ENCODE measurements around the gene POC1A. TPM values are rescaled to one million over a fixed set of nuclear protein-coding genes. Genes with fewer than 3 reads are reported as not detected.

Gene POC1A
- total and polyA plus RNA-seq, 3 donors from 2014 or later = 16.7 to 36.1 (median 21.7) TPM

DNA sequence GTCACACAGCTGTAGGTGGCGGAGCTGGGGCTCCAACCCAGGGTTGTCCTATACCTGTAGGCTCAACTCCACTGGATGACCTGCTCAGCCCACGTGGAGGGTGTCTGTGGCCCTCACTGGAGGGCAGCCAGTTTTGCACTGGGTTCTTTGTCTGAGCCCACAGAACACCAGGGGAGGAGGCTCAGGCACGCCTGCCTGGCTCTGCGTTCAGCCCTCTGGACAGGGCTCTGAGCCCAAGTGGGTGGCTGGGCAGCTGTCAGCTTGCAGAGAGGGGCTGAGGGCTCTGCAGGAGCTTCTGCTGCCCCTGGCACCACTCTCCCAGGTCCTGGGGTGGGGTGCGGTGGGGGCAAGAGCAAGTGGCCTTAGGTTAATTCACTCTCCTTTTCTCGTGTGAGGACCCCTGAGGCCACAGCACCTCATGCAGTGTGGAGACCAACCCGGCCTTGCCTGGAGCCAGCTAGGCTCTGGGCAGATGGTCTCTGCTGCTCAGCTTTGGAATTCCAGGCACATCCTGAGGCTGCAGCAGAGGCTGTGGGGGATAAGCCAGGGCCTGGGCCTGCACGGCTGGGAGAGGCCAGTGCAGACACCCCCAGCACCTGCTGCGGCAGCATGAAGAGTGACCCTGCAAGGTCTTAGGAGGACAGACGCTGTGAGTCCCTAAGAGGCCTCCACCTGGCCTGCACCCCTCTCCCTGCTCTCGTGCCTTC is 121.4 kb downstream of the POC1A start:
- intact Hi-C loops (cut with DNase I; ENCODE audit: low total_unique reads) = no loop called here
- Histone ChIP-seq H3K27ac (no peak overlapping the region), H3K9me3 (no peaks in the 10 kb centered on the region), H3K4me1 (peaks cover 8% of the 10 kb centered on the region), H3K4me3 (no peak overlapping the region), H3K36me3 (ENCODE audit: low read depth, missing control alignments) (no peaks in the 10 kb centered on the region), H3K27me3 (no peaks in the 10 kb centered on the region)
- no peak for TF ChIP-seq POLR2A (IDR thresholded peaks at IDR 0.05)
- TF ChIP-seq, protein P1, sequence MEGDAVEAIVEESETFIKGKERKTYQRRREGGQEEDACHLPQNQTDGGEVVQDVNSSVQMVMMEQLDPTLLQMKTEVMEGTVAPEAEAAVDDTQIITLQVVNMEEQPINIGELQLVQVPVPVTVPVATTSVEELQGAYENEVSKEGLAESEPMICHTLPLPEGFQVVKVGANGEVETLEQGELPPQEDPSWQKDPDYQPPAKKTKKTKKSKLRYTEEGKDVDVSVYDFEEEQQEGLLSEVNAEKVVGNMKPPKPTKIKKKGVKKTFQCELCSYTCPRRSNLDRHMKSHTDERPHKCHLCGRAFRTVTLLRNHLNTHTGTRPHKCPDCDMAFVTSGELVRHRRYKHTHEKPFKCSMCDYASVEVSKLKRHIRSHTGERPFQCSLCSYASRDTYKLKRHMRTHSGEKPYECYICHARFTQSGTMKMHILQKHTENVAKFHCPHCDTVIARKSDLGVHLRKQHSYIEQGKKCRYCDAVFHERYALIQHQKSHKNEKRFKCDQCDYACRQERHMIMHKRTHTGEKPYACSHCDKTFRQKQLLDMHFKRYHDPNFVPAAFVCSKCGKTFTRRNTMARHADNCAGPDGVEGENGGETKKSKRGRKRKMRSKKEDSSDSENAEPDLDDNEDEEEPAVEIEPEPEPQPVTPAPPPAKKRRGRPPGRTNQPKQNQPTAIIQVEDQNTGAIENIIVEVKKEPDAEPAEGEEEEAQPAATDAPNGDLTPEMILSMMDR (IDR thresholded peaks at IDR 0.05) = no peak
- WGBS, 2 donors = 71 to 84% methylated on average over 8 to 11 of the region's 11 CpGs
- no peak for DNase-seq

DNA sequence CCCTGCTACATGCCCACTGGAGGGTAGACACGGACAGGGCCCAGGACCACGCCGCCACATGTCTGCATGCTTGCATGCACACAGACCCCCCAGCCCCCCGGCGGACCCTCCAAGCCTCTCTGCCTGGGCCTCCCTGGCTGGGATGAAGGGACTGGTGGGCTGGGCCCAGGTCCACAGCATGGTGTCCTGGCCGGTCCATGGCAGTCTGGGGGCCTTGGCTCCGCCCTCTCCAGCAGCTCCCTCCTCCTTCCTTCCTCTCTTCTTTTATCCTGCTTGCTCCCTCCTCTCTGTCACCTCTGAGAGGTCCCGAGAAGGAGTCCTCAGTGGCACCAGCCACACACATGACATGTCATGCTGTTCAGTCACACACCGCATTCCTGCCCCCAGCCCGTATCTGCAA is 122.3 kb downstream of the POC1A start:
- no peak for DNase-seq
- H3K4me3 ChIP-seq = no peak overlapping the region
- H3K27me3 ChIP-seq = no peaks in the 10 kb centered on the region
- H3K27ac ChIP-seq = no peak overlapping the region
- H3K36me3 ChIP-seq (ENCODE audit: low read depth, missing control alignments) = no peaks in the 10 kb centered on the region
- WGBS, 2 donors = 93% methylated on average over 5 to 10 of the region's 10 CpGs
- H3K4me1 ChIP-seq = peaks cover 8% of the 10 kb centered on the region
- H3K9me3 ChIP-seq = no peaks in the 10 kb centered on the region
- no peak for TF ChIP-seq POLR2A (IDR thresholded peaks at IDR 0.05)
- TF ChIP-seq, protein P1 (IDR thresholded peaks at IDR 0.05) = no peak
- intact Hi-C loops (cut with DNase I; ENCODE audit: low total_unique reads) = no loop called here

- H3K27me3 ChIP-seq = no peaks in the 10 kb centered on the region
- H3K27ac ChIP-seq = no peak overlapping the region
- no peaks in the 10 kb centered on the region for H3K9me3 ChIP-seq
- H3K36me3 ChIP-seq (ENCODE audit: low read depth, missing control alignments) = no peaks in the 10 kb centered on the region
- H3K4me3 ChIP-seq = no peak overlapping the region
- intact Hi-C loops (cut with DNase I; ENCODE audit: low total_unique reads) = no loop called here
- no peak for DNase-seq
- 92 to 95% methylated on average over 10 to 11 of the region's 11 CpGs for WGBS, 2 donors
- TF ChIP-seq, protein P1 (IDR thresholded peaks at IDR 0.05) = no peak
- TF ChIP-seq POLR2A (IDR thresholded peaks at IDR 0.05) = no peak
- peaks cover 13% of the 10 kb centered on the region for H3K4me1 ChIP-seq
Measured at GRCh38 chr3:52030714-52031310, 123.4 kb downstream of the POC1A start.

- intact Hi-C loops (cut with DNase I; ENCODE audit: low total_unique reads) = no loop called here
- Histone ChIP-seq H3K36me3 (ENCODE audit: low read depth, missing control alignments) (no peaks in the 10 kb centered on the region), H3K27ac (no peak overlapping the region), H3K9me3 (no peaks in the 10 kb centered on the region), H3K4me1 (peaks cover 18% of the 10 kb centered on the region), H3K4me3 (no peak overlapping the region), H3K27me3 (no peaks in the 10 kb centered on the region)
- WGBS, 2 donors = 84 to 89% methylated on average over 7 to 10 of the region's 10 CpGs
- no peak for DNase-seq
- no peak for TF ChIP-seq POLR2A (IDR thresholded peaks at IDR 0.05)
- TF ChIP-seq, protein P1 (IDR thresholded peaks at IDR 0.05) = no peak
Measured at GRCh38 chr3:52029535-52029934, 124.7 kb downstream of the POC1A start.

All from testis (tissue), 3 donors.